GM12878 (cell line): Measurements from ENCODE around the gene CCM2. TPM values are rescaled to one million over a fixed set of nuclear protein-coding genes. Genes with fewer than 3 reads are reported as not detected.

Source experiments
- ATAC-seq: fragments of 200-7000 bp; cut with Tn5 transposase; 3 replicates; pipeline ENCODE4 v1.9.1; 2020; ENCODE audit warnings: mild to moderate bottlenecking, moderate library complexity
- BruUV-seq: library from RNA; stranded (reverse); fragments of 400-500 nt; replicated peaks from 2 replicates; lab custom pipeline; 2021; lab: Mats Ljungman, UMichigan
- CTCF ChIA-PET: fragments of 300-600 bp; sonication (Branson Sonifier 250); formaldehyde crosslinking; extraction: SDS; loops from one replicate; lab custom pipeline; 2021; ENCODE audit warnings: inconsistent platforms; lab: Yijun Ruan, JAX
- POLR2A ChIA-PET: fragments of 350-600 bp; formaldehyde crosslinking; extraction: SDS; loops from one replicate; lab custom pipeline; 2021; ENCODE audit warnings: inconsistent platforms; lab: Charles Lee
- RAD21 ChIA-PET: fragments of 300-600 bp; sonication (Branson Sonifier 250); formaldehyde crosslinking; loops from one replicate; lab custom pipeline; 2023; ENCODE audit warnings: antibody characterized with exemption; ENCODE audit not compliant: unreplicated experiment; lab: Charles Lee
- SMC1A ChIA-PET: fragments of 300-600 bp; sonication (Branson Sonifier 250); formaldehyde crosslinking; loops from one replicate; lab custom pipeline; 2023; ENCODE audit not compliant: unreplicated experiment, uncharacterized antibody; lab: Charles Lee
- DNase-seq: peaks from one replicate; pipeline ENCODE4 v3.0.0-alpha.2; 2011; ENCODE audit warnings: low read depth, low spot score
- FAIRE-seq: peaks from 3 replicates; lab custom pipeline; 2011; peaks lifted over from hg19 to GRCh38; lab: Jason Lieb, UNC
- H2AFZ ChIP-seq: 2 replicates; pipeline ENCODE4 v1.6.0; 2011; ENCODE audit warnings: low read depth, low read length, control low read depth; ENCODE audit not compliant: control insufficient read depth
- H3K27ac ChIP-seq: 2 replicates; pipeline ENCODE4 v1.5.1; 2011; ENCODE audit warnings: control low read depth; ENCODE audit not compliant: control insufficient read depth, insufficient read depth
- H3K27me3 ChIP-seq, 2 experiments: replicated peaks in 1 of 2; 2 replicates each; pipeline versions ENCODE4 v1.6.0 to v1.6.1; 2011; ENCODE audit warnings: low read length in 1 of 2; ENCODE audit not compliant: control insufficient read depth in 2 of 2, insufficient read depth in 2 of 2
- H3K36me3 ChIP-seq, 2 experiments: 2 replicates each; pipeline ENCODE4 v1.5.1; 2011; ENCODE audit warnings: low read length in 1 of 2; ENCODE audit not compliant: control insufficient read depth in 2 of 2, insufficient read depth in 2 of 2
- H3K4me1 ChIP-seq: 2 replicates; pipeline ENCODE4 v1.6.1; 2011; ENCODE audit warnings: mild to moderate bottlenecking, low read length, moderate library complexity, mixed read lengths; ENCODE audit not compliant: control insufficient read depth, insufficient read depth
- H3K4me2 ChIP-seq: 2 replicates; pipeline ENCODE4 v1.6.0; 2011; ENCODE audit warnings: control low read depth; ENCODE audit not compliant: control insufficient read depth, insufficient read depth
- H3K4me3 ChIP-seq: fragments of 200-600 bp; sonication (generic); 2 replicates; pipeline ENCODE4 v1.5.1; 2016
- H3K79me2 ChIP-seq: 2 replicates; pipeline ENCODE4 v1.6.0; 2011; ENCODE audit warnings: low read length; ENCODE audit not compliant: control insufficient read depth, insufficient read depth
- H3K9ac ChIP-seq: 2 replicates; pipeline ENCODE4 v1.8.0; 2011; ENCODE audit warnings: low read length, control low read depth, mixed read lengths; ENCODE audit not compliant: control insufficient read depth, insufficient read depth
- H3K9me3 ChIP-seq: replicated peaks from 3 replicates; pipeline ENCODE4 v1.5.1; 2011; ENCODE audit warnings: mild to moderate bottlenecking, low read length; ENCODE audit not compliant: control insufficient read depth, insufficient read depth
- H4K20me1 ChIP-seq: 2 replicates; pipeline ENCODE4 v1.6.0; 2011; ENCODE audit not compliant: control insufficient read depth, insufficient read depth
- BCL3 ChIP-seq: IDR thresholded peaks from 2 replicates; pipeline ENCODE4 v1.6.1; 2011; ENCODE audit warnings: borderline replicate concordance, low read depth, mild to moderate bottlenecking, moderate library complexity, low read length; ENCODE audit not compliant: insufficient read depth, poor library complexity, severe bottlenecking
- FOXM1 ChIP-seq: IDR thresholded peaks from 2 replicates; pipeline ENCODE4 v1.6.1; 2012; ENCODE audit warnings: low read depth, mild to moderate bottlenecking, inconsistent platforms, low read length, moderate library complexity
- NFXL1 ChIP-seq: fragments of 450-650 bp; IDR thresholded peaks from 2 replicates; pipeline ENCODE4 v1.6.1; 2017; ENCODE audit warnings: antibody characterized with exemption, mild to moderate bottlenecking, borderline replicate concordance
- SIX5 ChIP-seq: IDR thresholded peaks from 2 replicates; pipeline ENCODE4 v1.6.1; 2011; ENCODE audit warnings: mild to moderate bottlenecking, low read depth, low read length, moderate library complexity; ENCODE audit not compliant: severe bottlenecking
- WGBS: methylation state at CpG from one replicate; pipeline ENCODE4 v1.1.6; 2016; ENCODE audit warnings: low lambda C conversion rate; ENCODE audit not compliant: insufficient replicate concordance, insufficient coverage; ENCODE audit errors: missing lambda C conversion rate; 5-methylcytosine and 5-hydroxymethylcytosine counted together
- in situ Hi-C: fragments of 300-500 bp; cut with MboI; formaldehyde crosslinking; loops from 9 replicates; pipeline ENCODE4 v1.14.3; 2018; ENCODE audit warnings: mixed read lengths
- intact Hi-C: fragments of 100-400 bp; cut with micrococcal nuclease; formaldehyde crosslinking; loops from one replicate; pipeline ENCODE4 v1.14.2; 2022; ENCODE audit not compliant: unreplicated experiment
- polyA plus RNA-seq, 11 experiments: library from polyadenylated mRNA; depleted of rRNA in 4 of 11; unstranded in 6 of 11; stranded (reverse) in 5 of 11; fragments of >200 nt; fragmentation: Nextera tagmentation in 4 of 11; fragmentation: Illumina TruSeq in 1 of 11; extraction: Ambion mirVana in 4 of 11; extraction: Trizol in 1 of 11; gene quantifications; 1 replicate in 1 of 11; 2 replicates in 10 of 11; pipeline versions ENCODE4 v1.2.1 to v1.2.3, GENCODE V29; 2011 to 2016; ENCODE audit warnings: inconsistent platforms in 2 of 11, missing spikeins in 2 of 11, low read depth in 1 of 11
- total RNA-seq, 4 experiments: library from RNA; depleted of rRNA in 3 of 4; stranded (reverse); fragments of >200 nt in 3 of 4; fragmentation: Illumina TruSeq in 1 of 4; extraction: Trizol in 1 of 4; gene quantifications; 2 replicates each; pipeline versions ENCODE4 v1.2.1 to v1.2.3, GENCODE V29; 2013 to 2021

CCM2 gene
- total and polyA plus RNA-seq, 10 of the 15 experiments (the other 5 are each of a cell fraction or from before 2014, with no cell fraction given) = 1.00 to 82.3 (median 48.7) TPM

GRCh38 chr7:45015313-45015712, 15.3 kb downstream of the CCM2 start:
- H3K4me1 ChIP-seq = no peaks in the 10 kb centered on the region
- BruUV-seq = no TSS peak
- ChIA-PET RAD21 (interaction anchor here (0.9 to 2.5 kb wide), 8 partner anchors 11 to 96 kb away, joined by 3 to 10 read pairs (median 3); partner anchors contain the start of genes CCM2, MYO1G and TBRG4), POLR2A (interaction anchor here (0.5 to 2.0 kb wide), 3 partner anchors 8 to 94 kb away, joined by 5 to 9 read pairs (median 7); no protein-coding TSS in a partner anchor), CTCF (interaction anchor here (1.1 to 2.1 kb wide), 5 partner anchors 11 to 133 kb away, joined by 3 to 8 read pairs (median 3); no protein-coding TSS in a partner anchor), SMC1A (interaction anchor here (1.1 to 2.4 kb wide), 5 partner anchors 11 to 42 kb away, joined by 3 to 15 read pairs (median 5); no protein-coding TSS in a partner anchor)
- no peak overlapping the region for H3K27ac ChIP-seq
- peaks cover 0 to 8% of the 10 kb centered on the region in 2 experiments; a peak in 2 of 4 replicates for H3K36me3 ChIP-seq
- peaks cover 4% of the 10 kb centered on the region for H3K79me2 ChIP-seq
- intact Hi-C loops (no loop called here), in situ Hi-C loops (no loop called here)
- FAIRE-seq = no peak
- no peaks in the 10 kb centered on the region for H3K27me3 ChIP-seq
- DNase-seq = no peak
- H3K9me3 ChIP-seq = no peaks in the 10 kb centered on the region; the same call in 2 of the 3 replicates
- no peak overlapping the region for H3K4me3 ChIP-seq
- ATAC-seq = no peak
- no peak overlapping the region for H3K4me2 ChIP-seq
- H3K9ac ChIP-seq = no peak overlapping the region
- WGBS = 69% methylated on average over 1 of the region's 1 CpG
- H4K20me1 ChIP-seq = no peaks in the 10 kb centered on the region; the same call in 1 of the 2 replicates
- H2AFZ ChIP-seq = no peak overlapping the region
- no peak for TF ChIP-seq SIX5
- TF ChIP-seq FOXM1 = no peak

GRCh38 chr7:45017253-45017652, 17.3 kb downstream of the CCM2 start:
- no peak for ATAC-seq
- Histone ChIP-seq H3K4me3 (no peak overlapping the region), H3K79me2 (peaks cover 13% of the 10 kb centered on the region), H3K4me1 (peaks cover 11% of the 10 kb centered on the region), H2AFZ (no peak overlapping the region), H3K27ac (no peak overlapping the region), H3K36me3 (peaks cover 0 to 5% of the 10 kb centered on the region in 2 experiments; a peak in 2 of 4 replicates), H4K20me1 (no peaks in the 10 kb centered on the region; the same call in 1 of the 2 replicates), H3K4me2 (no peak overlapping the region), H3K27me3 (no peaks in the 10 kb centered on the region), H3K9me3 (no peaks in the 10 kb centered on the region; the same call in 2 of the 3 replicates), H3K9ac (no peak overlapping the region)
- SMC1A ChIA-PET = no interaction called here
- CTCF ChIA-PET = no interaction called here
- RAD21 ChIA-PET = no interaction called here
- TF ChIP-seq BCL3 (no peak), NFXL1 (no peak)
- no TSS peak for BruUV-seq
- POLR2A ChIA-PET = no interaction called here
- intact Hi-C loops = no loop called here
- FAIRE-seq = no peak
- in situ Hi-C loops = no loop called here
- 67% methylated on average over 3 of the region's 3 CpGs for WGBS
- DNase-seq = no peak
